ENCODE data around the gene HES3. TPM values are rescaled to one million over a fixed set of nuclear protein-coding genes. Genes with fewer than 3 reads are reported as not detected.
A peak's percentile ranks its signal among the peaks of the same experiment; 100 is the strongest.

Gene HES3
- total RNA-seq, 1 donor from 2014 or later: not detected

GRCh38 chr1:6221210-6221784 lies 22.7 kb upstream of the HES3 start:
- no peaks in the 10 kb centered on the region for H3K9me3 Mint-ChIP-seq (ENCODE audit: low read depth)
- peaks cover 16% of the 10 kb centered on the region for H3K4me1 Mint-ChIP-seq (ENCODE audit: low read depth)
- H3K36me3 Mint-ChIP-seq (ENCODE audit: low read depth): peaks cover 20% of the 10 kb centered on the region
- no peak for TF ChIP-seq CTCF (IDR thresholded peaks at IDR 0.05)
- no peak overlapping the region for H3K4me3 Mint-ChIP-seq (ENCODE audit: unreplicated experiment)
- no peaks in the 10 kb centered on the region for H3K27me3 Mint-ChIP-seq (ENCODE audit: low read depth)
- no peak for DNase-seq (ENCODE audit: low spot score)
- no peak overlapping the region for H3K27ac Mint-ChIP-seq (ENCODE audit: unreplicated experiment)

GRCh38 chr1:6222636-6223035 lies 21.3 kb upstream of the HES3 start:
- peak overlapping the region; percentile 45 for H3K27ac Mint-ChIP-seq (ENCODE audit: unreplicated experiment)
- peaks cover 19% of the 10 kb centered on the region for H3K36me3 Mint-ChIP-seq (ENCODE audit: low read depth)
- peaks cover 17% of the 10 kb centered on the region for H3K4me1 Mint-ChIP-seq (ENCODE audit: low read depth)
- no peak for DNase-seq (ENCODE audit: low spot score)
- H3K27me3 Mint-ChIP-seq (ENCODE audit: low read depth): no peaks in the 10 kb centered on the region
- H3K4me3 Mint-ChIP-seq (ENCODE audit: unreplicated experiment): no peak overlapping the region
- H3K9me3 Mint-ChIP-seq (ENCODE audit: low read depth): no peaks in the 10 kb centered on the region
- no peak for TF ChIP-seq CTCF (IDR thresholded peaks at IDR 0.05)

GRCh38 chr1:6223617-6224016 lies 20.4 kb upstream of the HES3 start:
- Mint-ChIP-seq H3K36me3 (ENCODE audit: low read depth) (peaks cover 19% of the 10 kb centered on the region), H3K4me1 (ENCODE audit: low read depth) (peaks cover 17% of the 10 kb centered on the region), H3K4me3 (ENCODE audit: unreplicated experiment) (no peak overlapping the region), H3K27ac (ENCODE audit: unreplicated experiment) (no peak overlapping the region), H3K9me3 (ENCODE audit: low read depth) (no peaks in the 10 kb centered on the region), H3K27me3 (ENCODE audit: low read depth) (no peaks in the 10 kb centered on the region)
- TF ChIP-seq CTCF (IDR thresholded peaks at IDR 0.05): no peak
- DNase-seq (ENCODE audit: low spot score): no peak

GRCh38 chr1:6224718-6225117 lies 19.3 kb upstream of the HES3 start:
- no peak for DNase-seq (ENCODE audit: low spot score)
- H3K4me3 Mint-ChIP-seq (ENCODE audit: unreplicated experiment): no peak overlapping the region
- peak overlapping the region; percentile 22 for H3K27ac Mint-ChIP-seq (ENCODE audit: unreplicated experiment)
- TF ChIP-seq CTCF (IDR thresholded peaks at IDR 0.05): no peak
- H3K4me1 Mint-ChIP-seq (ENCODE audit: low read depth): peaks cover 17% of the 10 kb centered on the region
- no peaks in the 10 kb centered on the region for H3K27me3 Mint-ChIP-seq (ENCODE audit: low read depth)
- no peaks in the 10 kb centered on the region for H3K9me3 Mint-ChIP-seq (ENCODE audit: low read depth)
- peaks cover 20% of the 10 kb centered on the region for H3K36me3 Mint-ChIP-seq (ENCODE audit: low read depth)

GRCh38 chr1:6225651-6226050 lies 18.3 kb upstream of the HES3 start:
- no peak for DNase-seq (ENCODE audit: low spot score)
- Mint-ChIP-seq H3K4me1 (ENCODE audit: low read depth) (peaks cover 17% of the 10 kb centered on the region), H3K27me3 (ENCODE audit: low read depth) (no peaks in the 10 kb centered on the region), H3K9me3 (ENCODE audit: low read depth) (no peaks in the 10 kb centered on the region), H3K27ac (ENCODE audit: unreplicated experiment) (no peak overlapping the region), H3K4me3 (ENCODE audit: unreplicated experiment) (no peak overlapping the region), H3K36me3 (ENCODE audit: low read depth) (peaks cover 21% of the 10 kb centered on the region)
- TF ChIP-seq CTCF (IDR thresholded peaks at IDR 0.05): no peak
